Gastroesophageal sphincter (tissue), 4 donors: Measurements from ENCODE around the gene NELL1. TPM values are rescaled to one million over a fixed set of nuclear protein-coding genes. Genes with fewer than 3 reads are reported as not detected.

Experiments
- ATAC-seq: fragments of 150-250 bp; one replicate; pipeline ENCODE4 v1.9.1; 2016; ENCODE audit warnings: mild to moderate bottlenecking, moderate library complexity
- H3K27ac ChIP-seq, 4 donors: fragments of 200-600 bp; sonication (generic) in 3 of 4; 1 replicate in 3 of 4; 2 replicates in 1 of 4; pipeline ENCODE4 v1.5.1; 2016 to 2019
- H3K27me3 ChIP-seq: fragments of 200-600 bp; sonication (generic); one replicate; pipeline ENCODE4 v1.5.1; 2019
- H3K36me3 ChIP-seq, 2 donors: fragments of 200-600 bp; sonication (generic); one replicate each; pipeline ENCODE4 v1.5.1; 2019; ENCODE audit warnings: control low read depth in 1 of 2
- H3K4me1 ChIP-seq, 3 donors: fragments of 200-600 bp; sonication (generic); 1 replicate in 2 of 3; 2 replicates in 1 of 3; pipeline ENCODE4 v1.5.1; 2016 to 2019; ENCODE audit warnings: control low read depth in 2 of 3
- H3K4me3 ChIP-seq, 2 donors: fragments of 200-600 bp; sonication (generic); one replicate each; pipeline ENCODE4 v1.5.1; 2019; ENCODE audit warnings: mild to moderate bottlenecking in 1 of 2, moderate library complexity in 1 of 2
- H3K9me3 ChIP-seq, 3 donors: fragments of 200-600 bp; sonication (generic); one replicate each; pipeline ENCODE4 v1.5.1; 2017 to 2019; ENCODE audit warnings: control low read depth in 2 of 3
- CTCF ChIP-seq, 4 experiments: fragments of 200-600 bp in 2 of 4; fragments of 450-650 bp in 2 of 4; sonication (generic) in 1 of 4; IDR thresholded peaks; one replicate each; pipeline ENCODE4 v1.5.1; 2017 to 2019; ENCODE audit warnings: antibody characterized with exemption in 4 of 4, mild to moderate bottlenecking in 2 of 4, moderate library complexity in 2 of 4
- EP300 ChIP-seq: sonication (generic); formaldehyde crosslinking; IDR thresholded peaks from one replicate; pipeline ENCODE4 v1.6.1; 2017; ENCODE audit warnings: antibody characterized with exemption, mild to moderate bottlenecking
- POLR2A ChIP-seq, 2 donors: fragments of 450-650 bp; IDR thresholded peaks; one replicate each; pipeline ENCODE4 v1.6.1; 2017; ENCODE audit warnings: antibody characterized with exemption in 2 of 2, mild to moderate bottlenecking in 2 of 2, moderate library complexity in 1 of 2
- POLR2AphosphoS5 ChIP-seq: sonication (generic); formaldehyde crosslinking; IDR thresholded peaks from one replicate; pipeline ENCODE4 v1.6.1; 2017; ENCODE audit warnings: antibody characterized with exemption
- WGBS, 2 donors: methylation state at CpG; one replicate each; pipeline ENCODE4 v1.1.5; 2018; ENCODE audit warnings: low coverage in 1 of 2; 5-methylcytosine and 5-hydroxymethylcytosine counted together
- total RNA-seq, 4 donors: library from RNA; depleted of rRNA; stranded (reverse); fragments of >200 nt; gene quantifications; one replicate each; pipeline ENCODE4 v1.1.0, GENCODE V29; 2016

NELL1 gene
- total RNA-seq, 4 donors from 2014 or later: 0.27 to 3.0 (median 1.5) TPM

- no peaks in the 10 kb centered on the region for H3K27me3 ChIP-seq
- no peaks in the 10 kb centered on the region for H3K4me1 ChIP-seq
- no peak overlapping the region for H3K4me3 ChIP-seq
- H3K36me3 ChIP-seq: no peaks in the 10 kb centered on the region
- WGBS, 2 donors: 54 to 68% methylated on average over 2 to 3 of the region's 3 CpGs
- H3K9me3 ChIP-seq: no peaks in the 10 kb centered on the region
- TF ChIP-seq POLR2A (IDR thresholded peaks at IDR 0.05): no peak
- TF ChIP-seq CTCF (IDR thresholded peaks at IDR 0.05): no peak
- TF ChIP-seq EP300: no peak
- TF ChIP-seq POLR2AphosphoS5: no peak
- no peak overlapping the region for H3K27ac ChIP-seq
- ATAC-seq: no peak
Measured at GRCh38 chr11:21072558-21072957, 403.2 kb downstream of the NELL1 start.

GRCh38 chr11:21082853-21083252, 413.5 kb downstream of the NELL1 start:
- Histone ChIP-seq H3K36me3 (no peaks in the 10 kb centered on the region), H3K4me3 (no peak overlapping the region), H3K9me3 (no peaks in the 10 kb centered on the region), H3K27ac (no peak overlapping the region), H3K27me3 (no peaks in the 10 kb centered on the region), H3K4me1 (no peaks in the 10 kb centered on the region)
- whole genome bisulfite sequencing, 2 donors: 84 to 92% methylated on average over 3 of the region's 3 CpGs
- ATAC-seq: no peak
- TF ChIP-seq CTCF (IDR thresholded peaks at IDR 0.05): no peak
- no peak for TF ChIP-seq POLR2AphosphoS5
- no peak for TF ChIP-seq POLR2A (IDR thresholded peaks at IDR 0.05)
- TF ChIP-seq EP300: no peak

GRCh38 chr11:21088930-21089329, 419.5 kb downstream of the NELL1 start:
- H3K4me3 ChIP-seq: no peak overlapping the region
- H3K27me3 ChIP-seq: no peaks in the 10 kb centered on the region
- no peak for ATAC-seq
- TF ChIP-seq POLR2AphosphoS5 (no peak), POLR2A (IDR thresholded peaks at IDR 0.05) (no peak), EP300 (no peak), CTCF (IDR thresholded peaks at IDR 0.05) (no peak)
- H3K9me3 ChIP-seq: peaks cover 0 to under 1% (median 0%) of the 10 kb centered on the region in 3 donors
- no peaks in the 10 kb centered on the region for H3K36me3 ChIP-seq
- H3K4me1 ChIP-seq: no peaks in the 10 kb centered on the region
- H3K27ac ChIP-seq: no peak overlapping the region

GRCh38 chr11:21104641-21105040, 435.3 kb downstream of the NELL1 start:
- no peaks in the 10 kb centered on the region for H3K36me3 ChIP-seq
- H3K9me3 ChIP-seq: peaks cover 0 to 11% (median 0%) of the 10 kb centered on the region in 3 donors
- 77 to 100% methylated on average over 1 to 2 of the region's 2 CpGs for WGBS, 2 donors
- ATAC-seq: no peak
- no peak overlapping the region for H3K4me3 ChIP-seq
- no peaks in the 10 kb centered on the region for H3K4me1 ChIP-seq
- H3K27me3 ChIP-seq: no peaks in the 10 kb centered on the region
- H3K27ac ChIP-seq: no peak overlapping the region
- TF ChIP-seq POLR2AphosphoS5: no peak
- TF ChIP-seq POLR2A (IDR thresholded peaks at IDR 0.05): no peak
- TF ChIP-seq EP300: no peak
- no peak for TF ChIP-seq CTCF (IDR thresholded peaks at IDR 0.05)

GRCh38 chr11:21105196-21105917, 436.0 kb downstream of the NELL1 start:
- no peaks in the 10 kb centered on the region for H3K27me3 ChIP-seq
- H3K4me1 ChIP-seq: no peaks in the 10 kb centered on the region
- H3K9me3 ChIP-seq: peaks cover 0 to 11% (median 0%) of the 10 kb centered on the region in 3 donors
- WGBS, 2 donors: 63 to 73% methylated on average over 5 of the region's 5 CpGs
- no peak overlapping the region for H3K4me3 ChIP-seq
- no peaks in the 10 kb centered on the region for H3K36me3 ChIP-seq
- no peak for TF ChIP-seq POLR2AphosphoS5
- TF ChIP-seq POLR2A (IDR thresholded peaks at IDR 0.05): no peak
- no peak for TF ChIP-seq EP300
- no peak for TF ChIP-seq CTCF (IDR thresholded peaks at IDR 0.05)
- H3K27ac ChIP-seq: no peak overlapping the region
- ATAC-seq: no peak
